Measurements from ENCODE around the gene CD3E. TPM values are rescaled to one million over a fixed set of nuclear protein-coding genes. Genes with fewer than 3 reads are reported as not detected.

Gene CD3E
- total and polyA plus RNA-seq, 4 donors = 0.33 to 2.3 (median 1.8) TPM

GRCh38 chr11:118359295-118359958 lies 54.9 kb downstream of the CD3E start, which contains the start of gene UBE4A:
UBE4A (plus strand) TSS chr11:118359600; CDS start chr11:118365081, 5,481 bp downstream.
- 3% methylated on average over 33 of the region's 33 CpGs for WGBS
- no peaks in the 10 kb centered on the region for H3K27me3 ChIP-seq (ENCODE audit: control insufficient read depth in 4 of 4, insufficient read depth in 4 of 4, low read length in 3 of 4)
- peak within 1 kb of the TSS; percentile 74 to 99 (median 98) for H3K4me3 ChIP-seq (ENCODE audit: low read depth in 1 of 3, low read length in 3 of 3)
- peaks cover 0 to 6% (median 1%) of the 10 kb centered on the region in 4 donors for H3K36me3 ChIP-seq (ENCODE audit: control insufficient read depth in 4 of 4, insufficient read depth in 3 of 4, low read depth in 1 of 4, low read length in 3 of 4)
- DNase-seq (ENCODE audit: low spot score) = peak; percentile 96
- H3K9me3 ChIP-seq (ENCODE audit: control insufficient read depth in 4 of 4, low read length in 3 of 4) = no peaks in the 10 kb centered on the region
- TF ChIP-seq TAF1 (conservative IDR thresholded peaks at IDR 0.05) (peak; percentile 68), JUND (IDR thresholded peaks at IDR 0.05) (peak in 1 of 2 donors; percentile 36), FOXA1 (IDR thresholded peaks at IDR 0.05) (no peak), REST (IDR thresholded peaks at IDR 0.05) (no peak), YY1 (IDR thresholded peaks at IDR 0.05) (peak; percentile 80), FOXA2 (IDR thresholded peaks at IDR 0.05) (no peak), CTCF (IDR thresholded peaks at IDR 0.05; ENCODE audit: low read depth, low read length, missing input control) (no peak), ZBTB33 (IDR thresholded peaks at IDR 0.05) (peak; percentile 79), HNF4G (IDR thresholded peaks at IDR 0.05) (peak; percentile 6), NR2F2 (IDR thresholded peaks at IDR 0.05) (peak; percentile 90), SP1 (IDR thresholded peaks at IDR 0.05) (peak; percentile 57), ATF3 (IDR thresholded peaks at IDR 0.05) (peak; percentile 68), RXRA (IDR thresholded peaks at IDR 0.05) (peak; percentile 72 to 78), EGR1 (IDR thresholded peaks at IDR 0.05; ENCODE audit: low read depth in 2 of 2) (no peak), GABPA (IDR thresholded peaks at IDR 0.05 in 1 of 2, conservative IDR thresholded peaks at IDR 0.05 in 1 of 2) (peak; percentile 100), RAD21 (IDR thresholded peaks at IDR 0.05) (peak; percentile 8 to 26), MAX (IDR thresholded peaks at IDR 0.05) (peak; percentile 97), HNF4A (conservative IDR thresholded peaks at IDR 0.05) (peak; percentile 42 to 45)
- peaks cover 2 to 20% (median 10%) of the 10 kb centered on the region in 4 donors for H3K4me1 ChIP-seq (ENCODE audit: control insufficient read depth in 4 of 4, insufficient read depth in 4 of 4, low read length in 3 of 4)
- H3K27ac ChIP-seq (ENCODE audit: low read depth in 1 of 2, low read length in 2 of 2) = peak within 1 kb of the TSS; percentile 58 to 59
- H3K9ac ChIP-seq (ENCODE audit: low read depth in 1 of 2, low read length in 2 of 2) = peak within 1 kb of the TSS; percentile 79 to 85

Measured in liver (tissue), 9 donors.